ENCODE measurements around the gene CHD3.

GRCh38 chr17:7840875-7841274 is 47.7 kb upstream of the CHD3 start:
- TF ChIP-seq CTCF (conservative IDR thresholded peaks at IDR 0.05 in 1 of 2, IDR thresholded peaks at IDR 0.05 in 1 of 2; ENCODE audit: extremely low read depth in 1 of 2, insufficient read depth in 1 of 2, low read depth in 1 of 2, low read length in 2 of 2) (no peak), EZH2 (IDR thresholded peaks at IDR 0.05; ENCODE audit: borderline replicate concordance, low read length) (no peak)
